Trophoblast cell (in vitro differentiated cells and primary cell): ENCODE data around the gene COX7B.
"Not testable (repeated sequence)": the region's sequence is repeated elsewhere in the genome, so short reads cannot be mapped to it uniquely, and the experiment has no call there.

Experiments used
- DNase-seq, 2 donors: peaks; one replicate each; pipeline ENCODE4 v3.0.0-alpha.2; 2016
- H2AFZ ChIP-seq: 2 replicates; pipeline ENCODE4 v1.6.1; 2013; ENCODE audit warnings: low read length, moderate library complexity, mild to moderate bottlenecking; ENCODE audit not compliant: insufficient read depth, poor library complexity
- H2AK5ac ChIP-seq: 2 replicates; pipeline ENCODE4 v1.6.1; 2013; ENCODE audit warnings: mild to moderate bottlenecking, low read length
- H2BK120ac ChIP-seq: 2 replicates; pipeline ENCODE4 v1.6.1; 2013; ENCODE audit warnings: low read length, mild to moderate bottlenecking, moderate library complexity; ENCODE audit not compliant: insufficient read depth, poor library complexity
- H2BK12ac ChIP-seq: 2 replicates; pipeline ENCODE4 v1.6.1; 2013; ENCODE audit warnings: mild to moderate bottlenecking, low read length, moderate library complexity
- H2BK5ac ChIP-seq: 2 replicates; pipeline ENCODE4 v1.6.1; 2013; ENCODE audit warnings: low read length, low read depth, moderate library complexity, mild to moderate bottlenecking; ENCODE audit not compliant: poor library complexity
- H3K14ac ChIP-seq: 2 replicates; pipeline ENCODE4 v1.6.1; 2013; ENCODE audit warnings: mild to moderate bottlenecking, low read length
- H3K18ac ChIP-seq: 2 replicates; pipeline ENCODE4 v1.6.1; 2013; ENCODE audit warnings: mild to moderate bottlenecking, low read length
- H3K23ac ChIP-seq: 2 replicates; pipeline ENCODE4 v1.6.1; 2013; ENCODE audit warnings: low read length
- H3K27ac ChIP-seq: 2 replicates; pipeline ENCODE4 v1.5.1; 2013; ENCODE audit warnings: low read depth, mild to moderate bottlenecking, inconsistent platforms, low read length, moderate library complexity
- H3K27me3 ChIP-seq: 2 replicates; pipeline ENCODE4 v1.6.1; 2013; ENCODE audit warnings: inconsistent platforms, mild to moderate bottlenecking, low read length, moderate library complexity; ENCODE audit not compliant: insufficient read depth
- H3K36me3 ChIP-seq, 2 experiments: 1 replicate in 1 of 2; 2 replicates in 1 of 2; pipeline ENCODE4 v1.6.1; 2013; ENCODE audit warnings: low read length in 2 of 2, mild to moderate bottlenecking in 2 of 2, moderate library complexity in 1 of 2; ENCODE audit not compliant: insufficient read depth in 2 of 2, control insufficient read depth in 1 of 2
- H3K4ac ChIP-seq: 2 replicates; pipeline ENCODE4 v1.6.1; 2013; ENCODE audit warnings: low read depth, mild to moderate bottlenecking, low read length, moderate library complexity
- H3K4me1 ChIP-seq, 2 experiments: 1 replicate in 1 of 2; 2 replicates in 1 of 2; pipeline ENCODE4 v1.6.1; 2013; ENCODE audit warnings: low read length in 2 of 2, mild to moderate bottlenecking in 2 of 2, moderate library complexity in 1 of 2; ENCODE audit not compliant: insufficient read depth in 2 of 2, control insufficient read depth in 1 of 2
- H3K4me2 ChIP-seq: 2 replicates; pipeline ENCODE4 v1.6.1; 2013; ENCODE audit warnings: inconsistent platforms, mild to moderate bottlenecking, low read length, moderate library complexity
- H3K4me3 ChIP-seq: 2 replicates; pipeline ENCODE4 v1.5.1; 2013; ENCODE audit warnings: mild to moderate bottlenecking, low read depth, low read length, inconsistent platforms
- H3K79me1 ChIP-seq: one replicate; pipeline ENCODE4 v1.6.1; 2013; ENCODE audit warnings: low read length
- H3K79me2 ChIP-seq: 2 replicates; pipeline ENCODE4 v1.6.1; 2013; ENCODE audit warnings: low read length, mild to moderate bottlenecking; ENCODE audit not compliant: control insufficient read depth, insufficient read depth, poor library complexity
- H3K9ac ChIP-seq: 2 replicates; pipeline ENCODE4 v1.6.1; 2013; ENCODE audit warnings: mild to moderate bottlenecking, low read length
- H3K9me3 ChIP-seq: 2 replicates; pipeline ENCODE4 v1.6.1; 2013; ENCODE audit warnings: low read depth, mild to moderate bottlenecking, control low read depth, inconsistent platforms, low read length; ENCODE audit not compliant: insufficient read depth
- H4K12ac ChIP-seq: 2 replicates; pipeline ENCODE4 v1.6.1; 2013; ENCODE audit warnings: low read depth, mild to moderate bottlenecking, low read length, moderate library complexity
- H4K8ac ChIP-seq: 2 replicates; pipeline ENCODE4 v1.6.1; 2013; ENCODE audit warnings: low read depth, mild to moderate bottlenecking, low read length, moderate library complexity
- H4K91ac ChIP-seq: one replicate; pipeline ENCODE4 v1.6.1; 2013; ENCODE audit warnings: low read depth, mild to moderate bottlenecking, low read length, moderate library complexity
- WGBS: extraction: QIAGEN DNeasy Blood & Tissue Kit; methylation state at CpG from one replicate; pipeline ENCODE4 v1.1.7; 2013; ENCODE audit warnings: missing lambda C conversion rate; ENCODE audit not compliant: insufficient read length, insufficient coverage; ENCODE audit errors: extremely low coverage; 5-methylcytosine and 5-hydroxymethylcytosine counted together

Gene COX7B

DNA sequence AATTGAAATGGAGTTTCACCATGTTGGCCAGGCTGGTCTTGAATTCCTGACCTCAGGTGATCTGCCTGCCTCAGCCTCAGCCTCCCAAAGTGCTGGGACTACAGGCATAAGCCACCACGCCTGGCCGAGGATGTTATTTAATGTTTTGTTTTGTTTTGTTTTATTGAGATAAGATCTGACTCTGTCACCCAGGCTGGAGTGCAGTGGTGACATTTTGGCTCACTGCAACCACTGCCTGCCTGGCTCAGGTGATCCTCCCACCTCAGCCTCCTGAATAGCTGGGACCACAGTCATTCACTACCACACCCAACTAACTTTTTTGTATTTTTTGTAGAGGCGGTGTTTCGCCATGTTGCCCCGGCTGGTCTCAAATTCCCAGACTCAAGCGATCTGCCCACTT is 45.8 kb downstream of the COX7B start:
- not testable (repeated sequence) for H3K27ac ChIP-seq, H3K4me1 ChIP-seq, H3K14ac ChIP-seq, H4K12ac ChIP-seq, H2BK120ac ChIP-seq, H3K9ac ChIP-seq, H3K4me2 ChIP-seq, H3K79me1 ChIP-seq, H3K9me3 ChIP-seq, H2BK12ac ChIP-seq, H4K8ac ChIP-seq, H3K36me3 ChIP-seq, H3K23ac ChIP-seq, H3K27me3 ChIP-seq, DNase-seq, H3K79me2 ChIP-seq, H3K18ac ChIP-seq, H3K4ac ChIP-seq, H3K4me3 ChIP-seq, H2AFZ ChIP-seq, H2BK5ac ChIP-seq, H4K91ac ChIP-seq, H2AK5ac ChIP-seq
- no CpG with 5 or more reads among the region's 6 CpGs for WGBS

DNA sequence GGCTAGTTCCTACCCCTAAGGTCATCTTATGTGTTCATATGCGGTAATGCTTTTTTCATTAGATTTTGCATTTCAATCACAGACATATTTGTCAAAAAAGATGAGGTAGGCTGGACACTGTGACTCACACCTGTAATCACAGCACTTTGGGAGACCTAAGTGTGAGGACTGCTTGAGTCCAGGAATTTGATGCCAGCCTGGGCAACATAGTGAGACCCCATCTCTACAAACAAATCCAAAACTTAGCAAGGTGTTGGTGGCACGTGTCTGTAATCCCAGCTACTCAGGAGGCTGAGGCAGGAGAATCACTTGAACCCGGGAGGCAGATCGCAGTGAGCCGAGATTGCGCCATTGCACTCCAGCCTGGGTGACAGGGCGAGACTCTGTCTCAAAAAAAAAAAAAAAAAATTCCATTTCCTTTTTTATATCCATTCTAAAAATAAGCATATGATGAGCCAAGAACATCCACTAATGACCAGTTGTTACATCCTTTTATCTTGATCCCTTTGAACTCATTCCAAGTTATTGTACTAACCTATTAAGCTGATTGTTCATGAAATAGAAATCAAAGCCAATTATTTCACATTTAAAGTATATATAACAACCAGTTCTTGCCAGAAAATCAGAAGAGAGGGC is 46.8 kb downstream of the COX7B start:
- H4K8ac ChIP-seq: no peak overlapping the region
- no peak for DNase-seq
- H3K9me3 ChIP-seq: no peaks in the 10 kb centered on the region
- H3K79me2 ChIP-seq: no peaks in the 10 kb centered on the region
- no peak overlapping the region for H3K4me2 ChIP-seq
- no peak overlapping the region for H3K4me3 ChIP-seq
- no peak overlapping the region for H2BK5ac ChIP-seq
- H4K91ac ChIP-seq: no peak overlapping the region
- H2BK120ac ChIP-seq: no peak overlapping the region
- no peak overlapping the region for H2AK5ac ChIP-seq
- no peaks in the 10 kb centered on the region for H3K36me3 ChIP-seq
- no peak overlapping the region for H4K12ac ChIP-seq
- H3K4ac ChIP-seq: no peak overlapping the region
- no peak overlapping the region for H2AFZ ChIP-seq
- WGBS: no CpG with 5 or more reads among the region's 7 CpGs
- no peaks in the 10 kb centered on the region for H3K4me1 ChIP-seq
- no peak overlapping the region for H3K18ac ChIP-seq
- no peaks in the 10 kb centered on the region for H3K79me1 ChIP-seq
- H3K27me3 ChIP-seq: no peaks in the 10 kb centered on the region
- H2BK12ac ChIP-seq: no peak overlapping the region
- no peak overlapping the region for H3K23ac ChIP-seq
- H3K14ac ChIP-seq: no peak overlapping the region
- no peak overlapping the region for H3K9ac ChIP-seq
- H3K27ac ChIP-seq: no peak overlapping the region

DNA sequence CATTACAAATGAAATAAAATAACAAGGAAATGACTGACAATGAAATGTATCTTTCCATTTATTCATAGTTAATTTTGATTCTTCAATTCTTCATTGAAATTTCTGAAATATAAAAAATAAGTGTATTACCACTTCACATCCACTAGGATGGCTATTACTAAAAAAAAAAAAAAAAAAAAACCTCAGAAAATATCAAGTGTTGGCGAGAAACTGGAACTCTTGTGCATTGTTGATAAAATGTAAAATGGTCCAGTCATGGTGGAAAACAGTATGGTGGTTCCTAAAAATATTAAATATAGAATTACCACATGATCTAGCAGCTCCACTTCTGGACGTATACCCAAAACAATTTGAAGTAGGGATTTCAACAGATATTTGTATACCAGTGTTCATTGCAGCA is 47.3 kb downstream of the COX7B start:
- H4K12ac ChIP-seq: no peak overlapping the region
- no peaks in the 10 kb centered on the region for H3K79me1 ChIP-seq
- no peaks in the 10 kb centered on the region for H3K27me3 ChIP-seq
- H4K91ac ChIP-seq: no peak overlapping the region
- H3K79me2 ChIP-seq: no peaks in the 10 kb centered on the region
- no peak overlapping the region for H3K14ac ChIP-seq
- no peak overlapping the region for H2BK120ac ChIP-seq
- no CpG with 5 or more reads among the region's 2 CpGs for WGBS
- H3K4ac ChIP-seq: no peak overlapping the region
- no peak overlapping the region for H3K9ac ChIP-seq
- H3K4me2 ChIP-seq: no peak overlapping the region
- no peak overlapping the region for H4K8ac ChIP-seq
- H3K18ac ChIP-seq: no peak overlapping the region
- no peaks in the 10 kb centered on the region for H3K4me1 ChIP-seq
- no peaks in the 10 kb centered on the region for H3K9me3 ChIP-seq
- no peak overlapping the region for H2AFZ ChIP-seq
- H2BK5ac ChIP-seq: no peak overlapping the region
- no peak for DNase-seq
- no peak overlapping the region for H2BK12ac ChIP-seq
- no peak overlapping the region for H3K27ac ChIP-seq
- no peak overlapping the region for H2AK5ac ChIP-seq
- H3K23ac ChIP-seq: no peak overlapping the region
- H3K4me3 ChIP-seq: no peak overlapping the region
- H3K36me3 ChIP-seq: no peaks in the 10 kb centered on the region

DNA sequence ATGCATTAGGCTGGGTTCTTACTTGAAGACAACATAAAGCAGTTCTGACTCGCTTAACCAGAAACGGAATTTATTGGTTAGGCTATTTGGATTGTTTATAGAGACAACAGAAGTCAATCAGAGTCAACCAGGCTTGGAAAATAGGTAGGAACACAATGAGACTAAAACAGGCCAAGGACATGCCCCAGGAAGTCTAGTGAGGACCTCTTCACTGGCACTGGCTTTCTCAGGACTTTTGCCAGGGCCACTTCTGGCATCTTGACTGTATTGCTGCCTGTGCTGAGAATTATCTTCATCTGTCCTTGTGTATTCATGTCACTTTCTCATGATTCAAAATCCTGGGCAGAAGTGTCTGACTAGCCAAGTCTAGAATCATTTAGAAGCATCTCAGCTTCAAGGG is 50.6 kb downstream of the COX7B start:
- no peak for DNase-seq
- no peaks in the 10 kb centered on the region for H3K9me3 ChIP-seq
- no peak overlapping the region for H4K91ac ChIP-seq
- H3K18ac ChIP-seq: no peak overlapping the region
- no peaks in the 10 kb centered on the region for H3K79me2 ChIP-seq
- H4K12ac ChIP-seq: no peak overlapping the region
- H3K4ac ChIP-seq: no peak overlapping the region
- H3K27ac ChIP-seq: no peak overlapping the region
- no peak overlapping the region for H3K4me2 ChIP-seq
- H2AFZ ChIP-seq: no peak overlapping the region
- WGBS: no CpG with 5 or more reads among the region's 2 CpGs
- no peak overlapping the region for H3K14ac ChIP-seq
- no peaks in the 10 kb centered on the region for H3K79me1 ChIP-seq
- no peak overlapping the region for H2BK5ac ChIP-seq
- no peak overlapping the region for H3K9ac ChIP-seq
- no peak overlapping the region for H3K23ac ChIP-seq
- H2AK5ac ChIP-seq: no peak overlapping the region
- no peaks in the 10 kb centered on the region for H3K4me1 ChIP-seq
- no peak overlapping the region for H3K4me3 ChIP-seq
- H2BK12ac ChIP-seq: no peak overlapping the region
- no peak overlapping the region for H4K8ac ChIP-seq
- H2BK120ac ChIP-seq: no peak overlapping the region
- H3K27me3 ChIP-seq: no peaks in the 10 kb centered on the region
- H3K36me3 ChIP-seq: no peaks in the 10 kb centered on the region
